HepG2 (cell line): ENCODE results near the gene PCIF1. TPM values are rescaled to one million over a fixed set of nuclear protein-coding genes. Genes with fewer than 3 reads are reported as not detected.

ENCODE experiments used
- BORCS8-MEF2B ChIP-seq: sonication (generic); formaldehyde crosslinking; IDR thresholded peaks from 2 replicates; pipeline ENCODE4 v1.8.0; 2022; ENCODE audit warnings: mild to moderate bottlenecking, missing genetic modification reagents
- BRD4 ChIP-seq: sonication (generic); formaldehyde crosslinking; IDR thresholded peaks from 2 replicates; pipeline ENCODE4 v1.4.0; 2020; ENCODE audit warnings: missing genetic modification reagents
- FOXK2 ChIP-seq: fragments of 450-650 bp; IDR thresholded peaks from 2 replicates; pipeline ENCODE4 v1.6.1; 2016
- MTF2 ChIP-seq: sonication (generic); formaldehyde crosslinking; IDR thresholded peaks from 2 replicates; pipeline ENCODE4 v1.5.0; 2020; ENCODE audit warnings: missing genetic modification reagents, borderline replicate concordance
- NBN ChIP-seq: fragments of 450-650 bp; conservative IDR thresholded peaks from 2 replicates; pipeline ENCODE4 v1.6.1; 2017
- NCOA5 ChIP-seq: sonication (generic); formaldehyde crosslinking; IDR thresholded peaks from 2 replicates; pipeline ENCODE4 v1.4.0; 2020; ENCODE audit warnings: missing genetic modification reagents
- PRPF4 ChIP-seq: fragments of 200-400 bp; formaldehyde crosslinking; IDR thresholded peaks from 2 replicates; pipeline ENCODE4 v1.6.1; 2016; ENCODE audit warnings: low read length, low read depth; ENCODE audit not compliant: poor library complexity, severe bottlenecking
- RBAK ChIP-seq: sonication (generic); formaldehyde crosslinking; IDR thresholded peaks from 2 replicates; pipeline ENCODE4 v1.5.1; 2020; ENCODE audit warnings: mild to moderate bottlenecking, missing genetic modification reagents
- TCF7 ChIP-seq: sonication (generic); IDR thresholded peaks from 2 replicates; pipeline ENCODE4 v1.6.1; 2016; ENCODE audit warnings: antibody characterized with exemption, low read depth
- U2AF2 ChIP-seq: fragments of 200-400 bp; formaldehyde crosslinking; IDR thresholded peaks from 2 replicates; pipeline ENCODE4 v1.6.1; 2017; ENCODE audit warnings: low read depth, mild to moderate bottlenecking, low read length
- ZNF20 ChIP-seq: sonication (generic); formaldehyde crosslinking; IDR thresholded peaks from 2 replicates; pipeline ENCODE4 v1.4.0; 2020; ENCODE audit warnings: mild to moderate bottlenecking, moderate library complexity, missing genetic modification reagents
- ZNF354B ChIP-seq: sonication (generic); formaldehyde crosslinking; IDR thresholded peaks from 2 replicates; pipeline ENCODE4 v1.8.0; 2022; ENCODE audit warnings: mild to moderate bottlenecking, missing genetic modification reagents
- ZNF563 ChIP-seq: sonication (generic); formaldehyde crosslinking; IDR thresholded peaks from 2 replicates; pipeline ENCODE4 v1.8.0; 2022; ENCODE audit warnings: mild to moderate bottlenecking, moderate library complexity, missing genetic modification reagents
- ZNF569 ChIP-seq: sonication (generic); formaldehyde crosslinking; IDR thresholded peaks from 2 replicates; pipeline ENCODE4 v1.5.0; 2020; ENCODE audit warnings: mild to moderate bottlenecking, missing genetic modification reagents, moderate library complexity, borderline replicate concordance
- ZNF589 ChIP-seq: sonication (generic); formaldehyde crosslinking; conservative IDR thresholded peaks from 2 replicates; pipeline ENCODE4 v1.8.0; 2022; ENCODE audit warnings: mild to moderate bottlenecking, moderate library complexity, missing genetic modification reagents
- ZNF598 ChIP-seq: sonication (generic); formaldehyde crosslinking; IDR thresholded peaks from 2 replicates; pipeline ENCODE4 v1.5.1; 2020; ENCODE audit warnings: mild to moderate bottlenecking, missing genetic modification reagents, borderline replicate concordance
- ZNF619 ChIP-seq: sonication (generic); formaldehyde crosslinking; IDR thresholded peaks from 2 replicates; pipeline ENCODE4 v1.4.0; 2020; ENCODE audit warnings: mild to moderate bottlenecking, missing genetic modification reagents
- polyA plus RNA-seq, 8 experiments: library from polyadenylated mRNA; depleted of rRNA in 3 of 8; stranded (reverse) in 7 of 8; unstranded in 1 of 8; fragments of >200 nt; fragmentation: Illumina TruSeq in 4 of 8; extraction: Trizol in 4 of 8; gene quantifications; 2 replicates each; pipeline versions ENCODE4 v1.2.1 to v1.2.3, GENCODE V29; 2011 to 2016; ENCODE audit warnings: low read depth in 4 of 8, missing spikeins in 1 of 8, mixed read lengths in 1 of 8; ENCODE audit not compliant: insufficient read depth in 1 of 8
- total RNA-seq, 5 experiments: library from RNA; depleted of rRNA; stranded (reverse); fragments of >200 nt; fragmentation: Illumina TruSeq; extraction: Trizol; gene quantifications; 2 replicates each; pipeline ENCODE4 v1.2.3, GENCODE V29; 2016; ENCODE audit warnings: low read depth in 1 of 5
- TF ChIP-seq, protein P1 (sequence below): sonication (generic); formaldehyde crosslinking; IDR thresholded peaks from 2 replicates; pipeline ENCODE4 v1.5.1; 2020; ENCODE audit warnings: missing genetic modification reagents, mild to moderate bottlenecking, borderline replicate concordance
- TF ChIP-seq, protein P2 (sequence below): sonication (generic); formaldehyde crosslinking; IDR thresholded peaks from 2 replicates; pipeline ENCODE4 v1.8.1; 2022; ENCODE audit warnings: mild to moderate bottlenecking, missing genetic modification reagents
- TF ChIP-seq, protein P3 (sequence below): sonication (generic); formaldehyde crosslinking; IDR thresholded peaks from 2 replicates; pipeline ENCODE4 v1.9.0; 2021; ENCODE audit warnings: missing genetic modification reagents, borderline replicate concordance
- TF ChIP-seq, protein P4 (sequence below): sonication (generic); formaldehyde crosslinking; IDR thresholded peaks from 2 replicates; pipeline ENCODE4 v1.8.0; 2022; ENCODE audit warnings: mild to moderate bottlenecking, missing genetic modification reagents; ENCODE audit not compliant: insufficient replicate concordance

The PCIF1 gene
- total and polyA plus RNA-seq, 2 of the 13 experiments (the other 11 are each of a cell fraction or from before 2014, with no cell fraction given) = 20.9 to 24.4 TPM

DNA sequence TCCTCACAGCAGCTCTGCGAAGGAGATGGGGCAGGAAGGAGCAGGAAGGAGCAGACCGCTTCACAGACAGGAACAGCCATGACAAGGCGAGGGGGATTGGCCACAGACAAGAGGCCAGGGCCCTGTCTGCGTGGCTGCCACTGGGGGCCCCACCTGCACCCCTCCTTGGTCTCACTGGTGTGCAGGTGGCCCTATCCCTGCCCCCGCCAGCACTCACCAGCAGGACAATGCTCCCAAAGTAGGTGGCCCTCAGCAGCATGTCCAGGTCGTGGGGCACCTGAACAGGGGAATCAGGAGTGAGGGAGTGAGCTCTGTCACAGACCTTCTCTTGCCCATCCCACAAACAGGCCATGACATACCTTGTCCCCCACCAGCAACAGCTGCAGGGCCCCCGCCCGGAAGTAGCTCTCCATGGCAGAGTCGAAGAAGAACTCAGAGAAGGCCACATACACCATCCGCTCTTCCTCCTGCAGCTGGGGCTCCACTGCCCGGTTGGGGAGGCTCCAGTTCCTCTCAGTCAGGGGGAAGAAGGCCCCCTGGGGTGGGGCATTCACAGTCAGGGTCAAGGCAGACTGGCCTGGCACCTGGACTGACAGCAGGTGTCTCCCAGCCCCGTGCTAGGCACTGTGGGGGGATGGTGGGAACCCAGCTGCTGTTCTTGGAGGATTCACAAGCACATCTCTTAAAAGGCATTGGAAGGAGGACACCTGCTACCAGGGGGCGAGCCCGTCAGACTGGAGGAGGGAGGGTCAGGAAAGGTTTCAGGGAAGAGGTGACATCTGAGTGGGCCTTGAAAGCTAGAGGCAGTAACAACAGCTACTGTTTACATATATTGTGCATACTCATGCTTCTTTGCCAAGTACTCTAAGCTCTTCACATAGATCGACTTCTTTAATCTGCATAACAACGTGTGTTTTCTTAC is 29.6 kb upstream of the PCIF1 start (continued):
- TF ChIP-seq ZNF354B (CRISPR knock-in tag) (no peak), ZNF20 (CRISPR knock-in tag) (no peak), ZNF589 (CRISPR knock-in tag) (no peak), NCOA5 (CRISPR knock-in tag) (no peak), ZNF598 (CRISPR knock-in tag) (peak; percentile 35; the same call in 1 of the 2 replicates), ZNF619 (CRISPR knock-in tag) (no peak), FOXK2 (no peak), RBAK (CRISPR knock-in tag) (no peak), U2AF2 (no peak), ZNF563 (no peak), NBN (no peak), ZNF569 (CRISPR knock-in tag) (no peak), BORCS8-MEF2B (CRISPR knock-in tag) (no peak), PRPF4 (no peak), BRD4 (CRISPR knock-in tag) (no peak), MTF2 (CRISPR knock-in tag) (no peak), TCF7 (no peak)
- TF ChIP-seq, protein P1, sequence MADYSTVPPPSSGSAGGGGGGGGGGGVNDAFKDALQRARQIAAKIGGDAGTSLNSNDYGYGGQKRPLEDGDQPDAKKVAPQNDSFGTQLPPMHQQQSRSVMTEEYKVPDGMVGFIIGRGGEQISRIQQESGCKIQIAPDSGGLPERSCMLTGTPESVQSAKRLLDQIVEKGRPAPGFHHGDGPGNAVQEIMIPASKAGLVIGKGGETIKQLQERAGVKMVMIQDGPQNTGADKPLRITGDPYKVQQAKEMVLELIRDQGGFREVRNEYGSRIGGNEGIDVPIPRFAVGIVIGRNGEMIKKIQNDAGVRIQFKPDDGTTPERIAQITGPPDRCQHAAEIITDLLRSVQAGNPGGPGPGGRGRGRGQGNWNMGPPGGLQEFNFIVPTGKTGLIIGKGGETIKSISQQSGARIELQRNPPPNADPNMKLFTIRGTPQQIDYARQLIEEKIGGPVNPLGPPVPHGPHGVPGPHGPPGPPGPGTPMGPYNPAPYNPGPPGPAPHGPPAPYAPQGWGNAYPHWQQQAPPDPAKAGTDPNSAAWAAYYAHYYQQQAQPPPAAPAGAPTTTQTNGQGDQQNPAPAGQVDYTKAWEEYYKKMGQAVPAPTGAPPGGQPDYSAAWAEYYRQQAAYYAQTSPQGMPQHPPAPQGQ (CRISPR knock-in tag) = no peak
- TF ChIP-seq, protein P2, sequence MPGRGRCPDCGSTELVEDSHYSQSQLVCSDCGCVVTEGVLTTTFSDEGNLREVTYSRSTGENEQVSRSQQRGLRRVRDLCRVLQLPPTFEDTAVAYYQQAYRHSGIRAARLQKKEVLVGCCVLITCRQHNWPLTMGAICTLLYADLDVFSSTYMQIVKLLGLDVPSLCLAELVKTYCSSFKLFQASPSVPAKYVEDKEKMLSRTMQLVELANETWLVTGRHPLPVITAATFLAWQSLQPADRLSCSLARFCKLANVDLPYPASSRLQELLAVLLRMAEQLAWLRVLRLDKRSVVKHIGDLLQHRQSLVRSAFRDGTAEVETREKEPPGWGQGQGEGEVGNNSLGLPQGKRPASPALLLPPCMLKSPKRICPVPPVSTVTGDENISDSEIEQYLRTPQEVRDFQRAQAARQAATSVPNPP = no peak
- TF ChIP-seq, protein P3, sequence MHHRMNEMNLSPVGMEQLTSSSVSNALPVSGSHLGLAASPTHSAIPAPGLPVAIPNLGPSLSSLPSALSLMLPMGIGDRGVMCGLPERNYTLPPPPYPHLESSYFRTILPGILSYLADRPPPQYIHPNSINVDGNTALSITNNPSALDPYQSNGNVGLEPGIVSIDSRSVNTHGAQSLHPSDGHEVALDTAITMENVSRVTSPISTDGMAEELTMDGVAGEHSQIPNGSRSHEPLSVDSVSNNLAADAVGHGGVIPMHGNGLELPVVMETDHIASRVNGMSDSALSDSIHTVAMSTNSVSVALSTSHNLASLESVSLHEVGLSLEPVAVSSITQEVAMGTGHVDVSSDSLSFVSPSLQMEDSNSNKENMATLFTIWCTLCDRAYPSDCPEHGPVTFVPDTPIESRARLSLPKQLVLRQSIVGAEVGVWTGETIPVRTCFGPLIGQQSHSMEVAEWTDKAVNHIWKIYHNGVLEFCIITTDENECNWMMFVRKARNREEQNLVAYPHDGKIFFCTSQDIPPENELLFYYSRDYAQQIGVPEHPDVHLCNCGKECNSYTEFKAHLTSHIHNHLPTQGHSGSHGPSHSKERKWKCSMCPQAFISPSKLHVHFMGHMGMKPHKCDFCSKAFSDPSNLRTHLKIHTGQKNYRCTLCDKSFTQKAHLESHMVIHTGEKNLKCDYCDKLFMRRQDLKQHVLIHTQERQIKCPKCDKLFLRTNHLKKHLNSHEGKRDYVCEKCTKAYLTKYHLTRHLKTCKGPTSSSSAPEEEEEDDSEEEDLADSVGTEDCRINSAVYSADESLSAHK = no peak
- TF ChIP-seq, protein P4, sequence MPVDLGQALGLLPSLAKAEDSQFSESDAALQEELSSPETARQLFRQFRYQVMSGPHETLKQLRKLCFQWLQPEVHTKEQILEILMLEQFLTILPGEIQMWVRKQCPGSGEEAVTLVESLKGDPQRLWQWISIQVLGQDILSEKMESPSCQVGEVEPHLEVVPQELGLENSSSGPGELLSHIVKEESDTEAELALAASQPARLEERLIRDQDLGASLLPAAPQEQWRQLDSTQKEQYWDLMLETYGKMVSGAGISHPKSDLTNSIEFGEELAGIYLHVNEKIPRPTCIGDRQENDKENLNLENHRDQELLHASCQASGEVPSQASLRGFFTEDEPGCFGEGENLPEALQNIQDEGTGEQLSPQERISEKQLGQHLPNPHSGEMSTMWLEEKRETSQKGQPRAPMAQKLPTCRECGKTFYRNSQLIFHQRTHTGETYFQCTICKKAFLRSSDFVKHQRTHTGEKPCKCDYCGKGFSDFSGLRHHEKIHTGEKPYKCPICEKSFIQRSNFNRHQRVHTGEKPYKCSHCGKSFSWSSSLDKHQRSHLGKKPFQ (CRISPR knock-in tag) = no peak
